GM10266 (cell line): Measurements from ENCODE around the gene TMEM151B.

Experiments used
- DNase-seq: peaks from one replicate; pipeline ENCODE4 v3.0.0; 2012; ENCODE audit errors: extremely low spot score
- CTCF ChIP-seq: IDR thresholded peaks from 2 replicates; pipeline ENCODE4 v1.5.1; 2012; ENCODE audit warnings: mild to moderate bottlenecking, low read depth; ENCODE audit not compliant: control insufficient read depth, insufficient read depth; ENCODE audit errors: missing control alignments

TMEM151B gene

GRCh38 chr6:44298864-44299263 lies 28.6 kb downstream of the TMEM151B start:
- no peak for TF ChIP-seq CTCF
- no peak for DNase-seq

GRCh38 chr6:44300292-44300823 lies 30.1 kb downstream of the TMEM151B start:
- DNase-seq = no peak
- TF ChIP-seq CTCF = no peak

GRCh38 chr6:44301106-44301505 lies 30.9 kb downstream of the TMEM151B start:
- no peak for TF ChIP-seq CTCF
- no peak for DNase-seq

- no peak for DNase-seq
- no peak for TF ChIP-seq CTCF
Measured at GRCh38 chr6:44301782-44302564, 31.7 kb downstream of the TMEM151B start.

- no peak for DNase-seq
- no peak for TF ChIP-seq CTCF
Measured at GRCh38 chr6:44302856-44303255, 32.6 kb downstream of the TMEM151B start.

- TF ChIP-seq CTCF = no peak
- no peak for DNase-seq
Measured at GRCh38 chr6:44303842-44304241, 33.6 kb downstream of the TMEM151B start.
